NCI-H1694 (cell line): ENCODE results near the gene CTU1.
"Not testable (repeated sequence)": the region's sequence is repeated elsewhere in the genome, so short reads cannot be mapped to it uniquely, and the experiment has no call there.

Experiments
- DNase-seq: peaks from one replicate; lab custom pipeline; 2025; lab: John Stamatoyannopoulos, UW

CTU1 gene

DNA sequence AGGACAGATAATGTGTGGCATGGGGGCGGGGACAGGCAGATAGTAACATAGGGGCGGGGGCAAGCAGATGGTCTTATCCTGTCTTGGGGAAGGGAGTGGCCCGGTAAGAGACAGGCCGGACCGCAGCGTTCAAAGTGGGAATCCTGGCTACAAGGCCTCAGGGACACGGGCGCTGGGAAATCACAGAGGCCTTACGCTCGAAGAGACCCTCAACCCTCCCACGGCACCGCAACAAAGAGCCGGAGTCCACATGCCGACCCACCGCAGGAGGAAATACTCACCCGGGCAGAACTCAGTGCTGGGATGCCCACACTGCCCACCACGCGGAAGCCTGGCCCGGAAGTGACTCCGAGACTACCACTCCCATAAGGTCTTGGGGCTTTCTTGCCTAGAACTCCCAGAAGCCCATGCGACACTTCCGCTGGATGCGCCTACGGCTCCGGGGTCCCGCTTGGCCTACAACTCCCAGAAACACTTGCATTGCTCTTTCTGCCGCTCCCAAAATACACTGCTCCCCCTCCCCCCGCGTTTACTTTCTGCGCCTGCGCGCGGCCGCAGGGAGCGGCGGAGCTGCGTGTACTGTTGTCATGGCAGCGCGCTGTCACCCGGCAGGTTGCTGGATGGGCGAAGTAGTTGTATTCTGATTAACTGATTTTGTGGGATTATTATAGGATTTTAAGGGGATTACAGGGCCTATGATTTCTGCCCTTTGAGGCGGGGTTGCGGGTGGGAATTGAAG is at the start of gene CTU1:
Gene CTU1 (minus strand): TSS at position 344 of the 739 bp plus-strand sequence. CDS start 3,840 bp downstream, outside the sequence.
- DNase-seq, result peak; percentile 97

GRCh38 chr19:51157265-51157664 is 49.1 kb upstream of the CTU1 start:
- DNase-seq, result no peak

- no peak for DNase-seq
Measured at GRCh38 chr19:51156710-51157109, 48.5 kb upstream of the CTU1 start.

GRCh38 chr19:51150627-51151026 is 42.4 kb upstream of the CTU1 start:
- no peak for DNase-seq

- no peak for DNase-seq
Measured at GRCh38 chr19:51148580-51148979, 40.4 kb upstream of the CTU1 start.

DNA sequence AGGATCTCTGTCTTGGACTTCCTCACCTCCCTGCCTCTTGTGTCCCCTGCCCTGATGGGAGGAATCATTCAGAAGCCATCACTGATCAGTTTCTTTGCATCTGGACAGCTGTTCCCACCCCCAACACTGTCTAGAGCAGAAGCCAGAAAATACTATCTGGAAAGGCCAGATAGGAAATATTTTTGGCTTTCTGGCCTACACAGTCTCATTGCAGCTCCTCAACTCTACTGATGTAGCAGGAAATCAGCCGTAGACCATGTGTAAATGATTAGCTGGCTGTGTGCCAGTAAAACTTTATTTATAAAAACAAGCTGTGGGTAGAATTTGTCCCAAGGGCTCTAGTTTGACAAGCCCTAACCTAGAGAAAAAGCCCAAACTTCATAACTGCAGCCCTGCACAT is 39.5 kb upstream of the CTU1 start:
- DNase-seq, result no peak

GRCh38 chr19:51146751-51147150 is 38.5 kb upstream of the CTU1 start:
- DNase-seq, result no peak

- DNase-seq, result no peak
Measured at GRCh38 chr19:51145916-51146493, 37.8 kb upstream of the CTU1 start.

DNA sequence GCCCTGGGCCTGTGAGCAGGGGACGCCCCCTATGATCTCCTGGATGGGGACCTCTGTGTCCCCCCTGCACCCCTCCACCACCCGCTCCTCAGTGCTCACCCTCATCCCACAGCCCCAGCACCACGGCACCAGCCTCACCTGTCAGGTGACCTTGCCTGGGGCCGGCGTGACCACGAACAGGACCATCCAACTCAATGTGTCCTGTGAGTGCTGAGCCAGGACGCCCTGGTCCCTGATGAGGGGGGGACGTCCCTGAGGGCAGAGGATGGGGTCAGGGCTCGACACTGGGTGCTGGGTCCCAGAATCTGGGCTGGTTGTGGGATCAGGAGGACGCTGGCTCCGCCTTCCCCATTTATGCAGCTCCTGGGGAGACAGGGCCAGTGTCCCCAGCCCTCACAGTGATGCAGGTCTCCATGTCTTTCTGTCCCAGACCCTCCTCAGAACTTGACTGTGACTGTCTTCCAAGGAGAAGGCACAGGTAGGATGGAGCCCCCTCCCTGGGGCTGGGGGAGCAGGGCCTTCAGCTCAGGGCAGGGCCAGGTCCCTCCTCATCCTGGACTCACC is 36.4 kb upstream of the CTU1 start:
- no peak for DNase-seq

GRCh38 chr19:51143486-51143885 is 35.3 kb upstream of the CTU1 start:
- DNase-seq, result no peak

GRCh38 chr19:51142809-51143475 is 34.7 kb upstream of the CTU1 start:
- not testable (repeated sequence) for DNase-seq

DNA sequence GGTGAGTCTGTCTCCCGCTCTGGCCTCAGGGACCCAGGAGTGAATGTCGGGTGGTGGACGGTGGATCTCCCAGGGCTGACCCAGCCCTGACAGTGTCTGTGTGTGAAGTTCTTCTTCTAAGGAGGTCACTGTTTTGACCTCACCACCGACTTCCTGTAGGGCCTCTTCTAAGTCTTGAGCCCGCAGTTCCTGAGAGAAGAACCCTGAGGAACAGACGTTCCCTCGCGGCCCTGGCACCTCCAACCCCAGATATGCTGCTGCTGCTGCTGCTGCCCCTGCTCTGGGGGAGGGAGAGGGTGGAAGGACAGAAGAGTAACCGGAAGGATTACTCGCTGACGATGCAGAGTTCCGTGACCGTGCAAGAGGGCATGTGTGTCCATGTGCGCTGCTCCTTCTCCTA is 33.9 kb upstream of the CTU1 start, which contains the start of gene SIGLEC7:
Gene SIGLEC7 (plus strand): TSS at position 183 of the 400 bp plus-strand sequence. CDS start 69 bp downstream, at position 252.
- no peak for DNase-seq

GRCh38 chr19:51141181-51141580 is 33.0 kb upstream of the CTU1 start:
- DNase-seq, result no peak

GRCh38 chr19:51140441-51140840 is 32.2 kb upstream of the CTU1 start:
- no peak for DNase-seq

GRCh38 chr19:51139299-51140014 is 31.2 kb upstream of the CTU1 start:
- DNase-seq, result no peak

DNA sequence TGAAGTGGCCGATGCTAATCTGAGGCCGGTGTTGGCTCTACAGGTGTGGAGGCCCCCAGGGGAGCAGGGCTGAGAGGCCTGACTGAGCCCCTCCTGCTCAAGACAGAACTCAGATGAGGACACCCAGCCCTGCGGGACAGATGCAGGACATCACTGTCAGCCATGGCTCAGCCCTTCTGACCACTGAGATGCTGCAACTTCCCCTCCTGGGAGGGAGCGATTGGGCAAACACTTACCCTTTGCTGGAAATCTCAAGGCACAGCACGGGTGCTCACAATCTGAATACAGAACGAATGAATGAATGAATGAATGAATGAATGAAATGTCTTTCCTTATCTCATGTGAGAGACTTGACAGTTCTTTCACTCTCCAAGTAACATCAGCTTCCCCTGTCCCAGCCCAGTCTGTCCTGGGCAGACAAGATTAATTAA is 30.4 kb upstream of the CTU1 start:
- no peak for DNase-seq

DNA sequence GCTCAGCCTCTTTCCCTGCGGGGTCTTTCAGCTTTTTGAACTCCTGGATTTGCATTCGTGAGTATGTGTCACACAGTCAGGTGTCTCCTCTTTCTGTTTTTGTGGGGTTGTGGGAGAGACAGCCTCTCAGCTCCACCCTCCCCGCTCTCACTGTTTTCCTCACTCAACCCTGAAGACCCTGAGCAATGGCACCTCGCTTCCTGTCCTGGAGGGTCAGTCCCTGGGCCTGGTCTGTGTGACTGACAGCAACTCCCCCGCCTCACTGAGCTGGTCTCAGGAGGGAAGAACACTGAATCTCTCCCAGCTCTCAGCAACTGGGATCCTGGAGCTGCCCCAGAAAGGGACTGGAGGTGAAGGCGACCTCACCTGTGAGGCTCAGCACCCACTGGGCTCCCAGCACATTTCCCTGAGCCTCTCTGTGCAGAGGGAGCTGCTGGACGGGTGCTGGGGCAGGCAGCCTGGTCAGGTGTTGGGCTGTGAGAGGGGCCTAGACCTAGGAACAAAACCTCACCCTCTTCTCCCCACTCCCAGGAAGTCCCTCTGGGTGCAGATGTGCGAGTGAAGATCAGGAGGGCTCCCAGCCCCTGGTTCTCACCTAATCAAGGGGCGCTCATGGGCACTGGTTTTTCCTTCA is 29.7 kb upstream of the CTU1 start:
- no peak for DNase-seq

DNA sequence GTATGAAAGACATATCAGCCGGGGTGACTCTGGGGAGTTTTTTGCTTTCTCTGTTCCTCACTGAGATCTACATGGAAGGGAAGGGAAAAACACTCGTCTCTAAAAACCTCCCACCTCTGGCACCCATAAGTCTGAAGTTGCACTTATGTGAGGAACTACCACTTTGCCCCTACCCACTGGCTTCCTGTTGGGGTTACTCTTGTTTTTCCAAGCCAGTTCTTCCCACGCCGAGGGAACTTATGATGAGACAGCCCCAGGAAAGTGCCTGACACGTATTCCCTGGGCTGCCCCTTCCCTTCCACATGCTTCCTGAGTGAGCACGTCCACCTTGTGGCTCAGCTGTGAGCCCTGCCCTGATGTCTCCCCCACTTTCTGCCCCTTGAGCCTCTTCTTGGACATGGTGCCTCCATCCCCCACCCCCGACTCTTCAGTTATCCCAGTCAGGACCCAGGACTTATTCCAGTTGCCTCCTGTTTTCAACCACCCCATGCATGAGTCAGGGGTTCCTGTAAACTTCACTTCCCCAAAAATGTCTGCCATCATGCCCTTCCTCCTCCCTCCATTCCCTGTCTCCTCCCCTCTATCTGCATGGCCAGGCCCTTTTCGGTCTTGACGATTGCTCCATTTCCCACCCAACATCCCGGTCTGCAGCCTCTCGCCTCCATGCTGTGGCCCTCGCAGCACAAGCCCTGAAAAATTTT is 28.8 kb upstream of the CTU1 start:
- DNase-seq, result no peak

DNA sequence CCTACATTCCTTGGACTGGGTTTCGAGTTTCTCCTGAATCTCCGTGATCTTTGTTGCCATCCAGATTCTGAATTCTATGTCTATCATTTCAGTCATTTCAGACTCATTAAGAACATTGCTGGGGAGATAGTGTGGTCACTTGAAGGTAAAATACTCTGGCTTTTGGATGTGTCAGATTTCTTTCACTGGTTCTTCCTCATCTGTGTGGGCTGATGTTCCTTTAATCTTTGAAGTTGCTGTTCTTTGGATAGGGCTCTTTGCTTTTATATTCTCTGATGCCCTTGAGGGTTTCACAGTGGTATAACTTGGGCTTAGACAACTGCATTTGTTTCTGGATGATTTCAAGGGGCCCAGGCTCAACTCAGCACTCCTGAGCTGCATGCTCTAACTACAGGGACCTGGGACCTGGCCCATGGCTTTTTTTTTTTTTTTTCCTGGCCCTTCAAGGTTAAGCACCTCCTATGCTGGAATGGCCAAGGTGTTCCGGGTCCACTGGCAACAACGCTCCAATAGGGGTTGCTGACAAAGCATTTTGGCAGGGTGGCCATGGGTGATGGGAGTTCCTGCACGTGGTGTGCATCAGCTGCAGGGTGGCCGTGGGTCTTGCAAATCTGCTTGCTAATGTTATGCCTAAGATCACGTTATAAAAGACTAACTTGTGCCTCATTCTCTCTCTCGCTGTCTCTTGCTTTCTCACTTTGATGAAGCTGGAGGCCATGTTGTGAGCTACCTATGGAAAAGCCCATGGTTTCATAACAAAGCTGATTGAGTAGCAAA is 28.0 kb upstream of the CTU1 start:
- no peak for DNase-seq

GRCh38 chr19:51135004-51135403 is 26.8 kb upstream of the CTU1 start:
- DNase-seq, result no peak
